ENCODE results near the gene SLC22A23. TPM values are rescaled to one million over a fixed set of nuclear protein-coding genes. Genes with fewer than 3 reads are reported as not detected.

The SLC22A23 gene
- total RNA-seq, 4 donors from 2014 or later: 6.6 to 25.0 (median 14.6) TPM

GRCh38 chr6:3323696-3324261 is 133.1 kb downstream of the SLC22A23 start:
- DNase-seq: no peak
- Histone ChIP-seq H3K36me3 (no peaks in the 10 kb centered on the region), H3K4me1 (peaks cover 11 to 24% of the 10 kb centered on the region in 2 donors), H3K9me3 (no peaks in the 10 kb centered on the region), H3K4me3 (no peak overlapping the region), H3K27ac (peak overlapping the region; percentile 22 to 51 (median 32)), H3K27me3 (no peaks in the 10 kb centered on the region)
- peak in 1 of 2 donors; percentile 29 for TF ChIP-seq POLR2A (IDR thresholded peaks at IDR 0.05)
- TF ChIP-seq, protein P1, sequence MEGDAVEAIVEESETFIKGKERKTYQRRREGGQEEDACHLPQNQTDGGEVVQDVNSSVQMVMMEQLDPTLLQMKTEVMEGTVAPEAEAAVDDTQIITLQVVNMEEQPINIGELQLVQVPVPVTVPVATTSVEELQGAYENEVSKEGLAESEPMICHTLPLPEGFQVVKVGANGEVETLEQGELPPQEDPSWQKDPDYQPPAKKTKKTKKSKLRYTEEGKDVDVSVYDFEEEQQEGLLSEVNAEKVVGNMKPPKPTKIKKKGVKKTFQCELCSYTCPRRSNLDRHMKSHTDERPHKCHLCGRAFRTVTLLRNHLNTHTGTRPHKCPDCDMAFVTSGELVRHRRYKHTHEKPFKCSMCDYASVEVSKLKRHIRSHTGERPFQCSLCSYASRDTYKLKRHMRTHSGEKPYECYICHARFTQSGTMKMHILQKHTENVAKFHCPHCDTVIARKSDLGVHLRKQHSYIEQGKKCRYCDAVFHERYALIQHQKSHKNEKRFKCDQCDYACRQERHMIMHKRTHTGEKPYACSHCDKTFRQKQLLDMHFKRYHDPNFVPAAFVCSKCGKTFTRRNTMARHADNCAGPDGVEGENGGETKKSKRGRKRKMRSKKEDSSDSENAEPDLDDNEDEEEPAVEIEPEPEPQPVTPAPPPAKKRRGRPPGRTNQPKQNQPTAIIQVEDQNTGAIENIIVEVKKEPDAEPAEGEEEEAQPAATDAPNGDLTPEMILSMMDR (IDR thresholded peaks at IDR 0.05 in 4 of 5, conservative IDR thresholded peaks at IDR 0.05 in 1 of 5): no peak
- in situ Hi-C loops (cut with MboI; ENCODE audit: low sequenced_read_pairs in 4 of 4): no loop called here
- peak in 1 of 2 donors; percentile 43 for ATAC-seq
- intact Hi-C loops (cut with DNase I; ENCODE audit: low total_unique reads): no loop called here

DNA sequence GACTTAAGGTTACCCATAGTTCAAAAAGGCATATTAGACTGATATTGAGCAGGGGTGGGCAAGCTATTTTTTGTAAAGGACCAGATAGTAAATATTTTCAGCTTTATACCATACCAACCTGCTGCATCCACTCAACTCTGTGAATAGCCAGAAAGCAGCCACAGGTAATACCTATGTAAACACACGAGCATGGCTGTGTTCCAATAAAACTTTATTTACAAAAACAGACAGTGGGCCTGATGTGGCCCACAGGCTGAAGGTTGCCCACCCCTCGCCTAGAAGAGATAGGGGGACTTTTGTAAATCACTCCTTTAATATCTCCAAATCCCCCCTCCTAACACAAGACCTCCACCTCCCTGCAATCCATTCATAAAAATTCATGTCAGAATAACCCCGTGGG is 133.7 kb downstream of the SLC22A23 start:
- DNase-seq: no peak
- no peak overlapping the region for H3K4me3 ChIP-seq
- H3K9me3 ChIP-seq: no peaks in the 10 kb centered on the region
- TF ChIP-seq, protein P1 (IDR thresholded peaks at IDR 0.05 in 4 of 5, conservative IDR thresholded peaks at IDR 0.05 in 1 of 5): no peak
- no peak for TF ChIP-seq POLR2A (IDR thresholded peaks at IDR 0.05)
- peak overlapping the region in 1 of 4 donors; percentile 51 for H3K27ac ChIP-seq
- no peaks in the 10 kb centered on the region for H3K27me3 ChIP-seq
- in situ Hi-C loops (cut with MboI; ENCODE audit: low sequenced_read_pairs in 4 of 4) (no loop called here), intact Hi-C loops (cut with DNase I; ENCODE audit: low total_unique reads) (no loop called here)
- ATAC-seq: no peak
- H3K36me3 ChIP-seq: no peaks in the 10 kb centered on the region
- H3K4me1 ChIP-seq: peaks cover 8 to 26% of the 10 kb centered on the region in 2 donors

- intact Hi-C loops (cut with DNase I; ENCODE audit: low total_unique reads): no loop called here
- no peak overlapping the region for H3K27ac ChIP-seq
- H3K27me3 ChIP-seq: no peaks in the 10 kb centered on the region
- DNase-seq (no peak), ATAC-seq (no peak)
- H3K9me3 ChIP-seq: no peaks in the 10 kb centered on the region
- TF ChIP-seq, protein P1 (IDR thresholded peaks at IDR 0.05 in 4 of 5, conservative IDR thresholded peaks at IDR 0.05 in 1 of 5): no peak
- no peak for TF ChIP-seq POLR2A (IDR thresholded peaks at IDR 0.05)
- peaks cover 8 to 28% of the 10 kb centered on the region in 2 donors for H3K4me1 ChIP-seq
- H3K36me3 ChIP-seq: no peaks in the 10 kb centered on the region
- H3K4me3 ChIP-seq: no peak overlapping the region
- in situ Hi-C loops (cut with MboI; ENCODE audit: low sequenced_read_pairs in 4 of 4): no loop called here
These were observed 134.4 kb downstream of the SLC22A23 start for GRCh38 chr6:3322366-3322890.

DNA sequence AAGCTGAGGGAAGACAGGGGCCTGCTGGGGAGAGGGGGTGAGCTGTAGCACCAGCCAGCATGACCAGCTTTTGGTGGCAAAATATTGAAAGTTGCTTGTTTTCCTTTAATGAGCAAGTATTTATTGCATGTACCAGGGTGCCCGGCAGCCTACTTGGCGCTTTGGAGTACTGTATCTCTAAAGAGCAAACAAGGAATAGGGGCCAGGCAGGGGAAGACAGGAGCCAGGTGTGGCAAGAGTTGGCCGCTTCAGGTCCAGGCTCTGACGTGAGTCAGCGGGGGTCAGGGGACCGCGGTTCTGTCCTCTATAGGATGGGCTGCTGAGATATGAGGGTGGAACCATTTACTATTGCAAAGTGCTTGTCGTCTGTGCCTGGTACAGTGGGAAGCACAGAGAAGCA is 135.0 kb downstream of the SLC22A23 start:
- peaks cover 8 to 28% of the 10 kb centered on the region in 2 donors for H3K4me1 ChIP-seq
- in situ Hi-C loops (cut with MboI; ENCODE audit: low sequenced_read_pairs in 4 of 4): no loop called here

More for the DNA sequence above, 135.0 kb downstream of the SLC22A23 start:
- DNase-seq: no peak
- H3K4me3 ChIP-seq: no peak overlapping the region
- no peaks in the 10 kb centered on the region for H3K9me3 ChIP-seq
- no peaks in the 10 kb centered on the region for H3K36me3 ChIP-seq
- no peaks in the 10 kb centered on the region for H3K27me3 ChIP-seq
- intact Hi-C loops (cut with DNase I; ENCODE audit: low total_unique reads): no loop called here
- no peak for ATAC-seq
- H3K27ac ChIP-seq: no peak overlapping the region
- TF ChIP-seq, protein P1 (IDR thresholded peaks at IDR 0.05 in 4 of 5, conservative IDR thresholded peaks at IDR 0.05 in 1 of 5): no peak
- TF ChIP-seq POLR2A (IDR thresholded peaks at IDR 0.05): no peak

All from gastrocnemius medialis (tissue), 4 donors.